ENCODE results near the gene PCAT6.

GRCh38 chr1:202856014-202856413, 45.3 kb downstream of the PCAT6 start:
- TF ChIP-seq CTCF (IDR thresholded peaks at IDR 0.05) (no peak), POLR2A (IDR thresholded peaks at IDR 0.05) (no peak)
